WI38 (cell line): ENCODE measurements around the gene ABHD13.
A peak's percentile ranks its signal among the peaks of the same experiment; 100 is the strongest.

Source experiments
- H3K4me3 ChIP-seq: 2 replicates; pipeline ENCODE4 v1.5.1; 2011; ENCODE audit warnings: low read depth, mild to moderate bottlenecking, control low read depth, low read length
- TF ChIP-seq, protein P1 (sequence below): IDR thresholded peaks from 2 replicates; pipeline ENCODE4 v1.5.1; 2012; ENCODE audit warnings: low read depth, mild to moderate bottlenecking, control low read depth, low read length

The ABHD13 gene

DNA sequence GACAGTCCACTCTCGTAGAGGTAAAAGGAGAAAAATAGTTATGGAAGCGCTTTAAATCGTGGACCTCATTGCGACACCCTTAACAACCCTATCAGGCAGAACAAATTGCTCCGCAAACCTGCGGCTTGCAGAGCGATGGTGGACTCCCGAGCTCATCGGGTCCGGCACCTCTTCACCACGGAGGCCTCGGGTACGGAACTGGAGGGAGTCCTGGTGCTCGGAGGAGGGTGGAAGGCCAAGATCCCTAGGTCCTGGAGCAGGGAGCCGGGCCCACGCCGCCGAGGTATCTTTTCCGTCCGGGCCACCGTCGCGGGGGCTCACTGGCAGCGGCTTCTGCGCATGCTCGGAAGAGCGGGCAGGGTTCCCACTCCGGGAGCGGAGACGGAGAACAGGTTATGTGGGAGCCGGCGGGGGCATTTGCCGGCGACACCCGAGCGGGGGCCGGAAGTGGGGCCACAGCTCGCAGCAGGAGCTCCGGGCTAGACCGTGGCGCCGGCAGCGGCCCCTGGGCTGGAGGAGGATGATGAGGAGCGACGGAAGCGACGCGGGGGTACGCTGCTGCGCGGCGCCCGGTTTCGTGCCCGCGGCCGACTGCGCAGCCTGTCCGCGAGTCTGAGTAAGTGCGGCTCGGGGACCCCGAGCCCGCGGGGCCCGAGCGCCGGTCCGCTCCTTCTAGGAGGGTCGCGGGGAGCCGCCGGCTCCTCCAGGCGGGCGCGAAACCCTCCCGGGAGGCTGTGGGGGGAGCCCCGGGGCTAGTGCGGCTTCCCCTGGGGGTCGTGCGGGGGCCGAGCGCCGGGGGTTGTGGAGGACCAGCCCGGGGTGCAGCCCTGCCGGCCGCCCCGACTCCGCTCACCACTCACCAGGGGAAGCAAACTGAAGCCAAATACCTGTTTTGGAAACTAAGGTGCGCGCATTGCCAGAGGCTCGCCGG lies at the start of gene ABHD13:
TSS of gene ABHD13 (plus strand) at position 349 of the 931 bp plus-strand sequence. CDS start 10,827 bp downstream, outside the sequence.
- H3K4me3 ChIP-seq = peak within 1 kb of the TSS; percentile 93
- TF ChIP-seq, protein P1, sequence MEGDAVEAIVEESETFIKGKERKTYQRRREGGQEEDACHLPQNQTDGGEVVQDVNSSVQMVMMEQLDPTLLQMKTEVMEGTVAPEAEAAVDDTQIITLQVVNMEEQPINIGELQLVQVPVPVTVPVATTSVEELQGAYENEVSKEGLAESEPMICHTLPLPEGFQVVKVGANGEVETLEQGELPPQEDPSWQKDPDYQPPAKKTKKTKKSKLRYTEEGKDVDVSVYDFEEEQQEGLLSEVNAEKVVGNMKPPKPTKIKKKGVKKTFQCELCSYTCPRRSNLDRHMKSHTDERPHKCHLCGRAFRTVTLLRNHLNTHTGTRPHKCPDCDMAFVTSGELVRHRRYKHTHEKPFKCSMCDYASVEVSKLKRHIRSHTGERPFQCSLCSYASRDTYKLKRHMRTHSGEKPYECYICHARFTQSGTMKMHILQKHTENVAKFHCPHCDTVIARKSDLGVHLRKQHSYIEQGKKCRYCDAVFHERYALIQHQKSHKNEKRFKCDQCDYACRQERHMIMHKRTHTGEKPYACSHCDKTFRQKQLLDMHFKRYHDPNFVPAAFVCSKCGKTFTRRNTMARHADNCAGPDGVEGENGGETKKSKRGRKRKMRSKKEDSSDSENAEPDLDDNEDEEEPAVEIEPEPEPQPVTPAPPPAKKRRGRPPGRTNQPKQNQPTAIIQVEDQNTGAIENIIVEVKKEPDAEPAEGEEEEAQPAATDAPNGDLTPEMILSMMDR = no peak

DNA sequence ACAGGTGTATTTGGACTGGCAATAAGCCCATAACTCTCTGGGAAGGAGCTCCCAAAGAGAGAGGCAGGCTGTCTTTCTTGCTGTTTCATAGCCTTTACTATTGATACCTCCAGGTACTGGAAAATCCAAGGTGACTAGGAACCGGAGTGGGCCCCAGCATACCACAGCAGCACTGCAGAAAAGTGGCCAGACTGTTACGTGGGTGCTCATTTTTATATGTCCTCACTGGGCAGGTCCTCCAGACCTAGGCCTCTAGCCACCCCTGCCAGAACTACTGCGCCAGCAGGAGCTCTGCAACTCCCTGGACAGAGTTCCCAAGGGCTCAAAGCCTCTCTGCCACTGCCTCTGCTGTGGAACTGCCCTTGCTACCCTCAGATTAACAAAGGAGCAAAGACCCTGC lies 49.3 kb upstream of the ABHD13 start:
- TF ChIP-seq, protein P1 = no peak
- H3K4me3 ChIP-seq = no peak overlapping the region

DNA sequence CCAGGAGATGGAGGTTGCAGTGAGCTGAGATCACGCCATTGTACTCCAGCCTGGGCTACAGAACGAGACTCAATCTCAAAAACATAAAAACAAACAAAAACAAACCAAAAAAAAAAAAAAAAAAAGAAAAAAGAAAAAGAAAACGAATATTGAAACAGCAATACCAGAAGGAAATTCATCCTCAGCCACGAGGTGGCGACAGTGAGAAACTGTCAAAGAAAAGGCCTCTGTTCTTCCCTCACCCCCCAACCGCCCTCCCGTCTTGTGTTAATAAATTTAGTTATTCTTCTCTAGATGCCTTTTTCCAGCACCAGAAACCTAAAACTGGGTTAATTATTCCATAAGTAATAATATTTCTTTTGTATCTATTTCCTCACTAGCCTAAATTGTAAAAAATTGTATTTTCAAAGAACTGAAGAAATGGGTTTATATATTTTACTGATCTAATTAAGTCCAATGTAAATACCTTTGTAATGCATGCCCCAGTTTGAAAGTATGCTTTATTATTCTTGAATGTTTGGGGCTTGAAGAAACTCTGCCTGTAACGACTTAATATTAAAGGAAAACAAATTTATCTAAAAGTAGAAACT lies 41.4 kb upstream of the ABHD13 start:
- H3K4me3 ChIP-seq = no peak overlapping the region
- TF ChIP-seq, protein P1 = peak; percentile 48

DNA sequence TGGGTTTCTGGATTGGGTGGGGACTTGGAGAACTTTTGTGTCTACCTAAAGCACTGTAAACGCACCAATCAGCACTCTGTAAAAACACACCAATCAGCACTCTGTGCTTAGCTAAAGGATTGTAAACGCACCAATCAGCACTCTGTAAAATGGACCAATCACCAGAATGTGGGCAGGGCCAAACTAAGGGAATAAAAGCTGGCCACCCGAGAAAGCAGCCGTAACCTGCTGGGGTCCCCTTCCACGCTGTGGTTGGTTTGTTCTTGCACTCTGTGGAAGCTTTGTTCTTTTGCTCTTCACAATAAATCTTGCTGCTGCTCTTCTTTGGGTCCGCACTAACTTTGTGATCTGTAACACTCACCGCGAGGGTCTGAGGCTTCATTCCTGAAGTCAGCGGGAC lies 40.1 kb upstream of the ABHD13 start:
- TF ChIP-seq, protein P1 = no peak
- no peak overlapping the region for H3K4me3 ChIP-seq

DNA sequence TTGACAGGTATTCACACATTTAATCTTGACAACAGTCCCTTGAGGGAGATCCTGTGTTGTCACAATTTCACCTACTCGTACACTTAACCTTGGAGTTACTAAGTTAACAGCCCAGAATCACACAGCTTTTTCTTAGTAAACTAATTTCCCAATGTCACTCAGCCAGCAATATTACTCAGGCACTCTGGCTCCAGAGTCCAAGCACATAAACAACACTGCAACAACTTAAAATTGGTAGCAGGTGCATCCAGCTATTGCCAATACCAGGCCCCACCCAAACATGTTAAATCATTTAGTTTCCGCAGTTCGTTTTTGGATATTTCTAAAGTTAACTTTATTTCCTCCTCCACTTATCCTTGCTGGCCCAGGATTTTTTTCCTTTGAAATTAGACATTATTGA lies 35.5 kb upstream of the ABHD13 start:
- TF ChIP-seq, protein P1 = no peak
- H3K4me3 ChIP-seq = no peak overlapping the region

DNA sequence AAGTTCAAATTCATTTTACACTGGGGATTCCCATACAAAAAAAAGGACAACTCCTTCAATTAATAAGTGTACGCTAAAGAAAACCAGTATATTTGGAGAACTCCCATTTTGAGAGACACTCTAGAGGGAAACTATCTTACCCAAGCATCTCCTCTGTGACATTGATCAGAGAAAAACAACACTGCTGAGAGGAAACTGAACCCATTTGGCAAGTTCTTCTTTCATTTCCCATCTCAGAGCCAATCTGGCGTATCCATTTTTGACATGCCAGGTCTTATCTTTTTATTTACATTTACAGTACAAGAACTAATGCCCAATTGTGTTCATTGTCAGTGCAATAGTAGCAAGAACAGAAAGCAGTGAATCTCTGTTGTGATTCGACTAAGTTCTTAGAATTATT lies 33.0 kb upstream of the ABHD13 start:
- TF ChIP-seq, protein P1 = no peak
- no peak overlapping the region for H3K4me3 ChIP-seq

DNA sequence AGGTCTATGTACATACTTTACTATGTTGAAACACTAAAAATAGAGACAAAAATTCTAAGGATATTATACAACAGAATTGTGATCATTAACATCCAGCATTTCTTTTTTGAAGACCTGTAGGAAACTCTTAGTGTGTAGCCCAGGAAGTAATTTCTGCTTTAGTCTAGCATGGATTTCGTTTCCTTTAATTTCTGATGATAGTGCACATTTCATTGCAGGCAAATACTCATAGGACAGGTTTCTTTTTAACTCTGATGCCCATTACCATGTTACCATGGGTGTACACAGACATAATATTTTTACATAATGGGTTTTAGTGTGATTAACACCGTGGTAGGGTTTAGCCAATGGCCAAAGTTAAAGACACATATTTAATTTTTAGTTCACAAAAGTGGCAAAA lies 29.9 kb upstream of the ABHD13 start:
- H3K4me3 ChIP-seq = no peak overlapping the region
- TF ChIP-seq, protein P1 = no peak
